ENCODE measurements around the gene CCNF. TPM values are rescaled to one million over a fixed set of nuclear protein-coding genes. Genes with fewer than 3 reads are reported as not detected.

Gene CCNF
- total RNA-seq, 1 donor from 2014 or later = 10.8 TPM

DNA sequence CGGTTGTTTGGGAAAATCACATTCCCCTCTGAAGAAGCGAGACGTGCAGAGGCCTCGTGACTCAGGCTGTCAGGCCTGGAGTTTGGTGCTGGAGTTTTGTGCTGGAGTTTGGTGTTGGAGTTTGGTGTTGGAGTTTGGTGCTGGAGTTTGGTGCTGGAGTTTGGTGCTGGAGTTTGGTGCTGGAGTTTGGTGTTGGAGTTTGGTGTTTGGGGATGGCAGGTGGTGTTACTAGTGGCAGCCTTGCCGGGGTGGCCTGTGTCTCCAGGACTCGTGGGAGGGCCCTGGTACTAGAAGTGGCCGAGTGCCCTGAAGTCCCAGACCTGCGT, 58.2 kb downstream of the CCNF start:
- DNase-seq = no peak

DNA sequence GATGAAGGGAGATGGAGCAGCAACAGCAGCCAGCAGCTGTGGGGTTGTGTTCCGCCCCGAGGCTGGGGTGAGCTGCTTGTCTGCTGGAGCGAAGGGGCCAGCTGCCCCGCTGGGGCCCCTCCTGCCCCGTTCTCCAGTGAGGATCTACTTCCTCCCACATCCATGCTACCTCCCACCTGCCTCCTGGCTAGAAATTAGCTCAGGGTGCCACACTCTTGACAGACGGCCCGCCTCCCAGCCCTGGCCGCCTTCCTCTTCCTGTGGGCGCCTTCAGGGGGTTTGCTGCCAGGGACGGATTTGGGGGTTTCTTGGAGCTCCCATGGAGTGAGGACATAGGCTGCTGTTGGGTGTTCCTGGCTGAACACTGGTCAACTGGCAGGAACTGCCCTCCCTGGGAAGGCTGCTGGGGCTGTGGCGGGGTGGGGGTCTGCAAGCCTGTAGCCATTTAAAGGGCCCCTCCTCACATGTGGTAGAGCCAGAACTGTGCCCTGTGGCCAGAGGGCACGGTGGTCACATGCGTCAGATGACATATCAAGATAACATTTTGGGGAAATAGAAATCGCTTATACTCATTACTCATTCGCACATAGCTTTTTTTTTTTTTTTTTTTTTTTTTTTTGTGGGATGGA, 58.8 kb downstream of the CCNF start:
- DNase-seq = no peak

- no peak for DNase-seq
Observed at GRCh38 chr16:2489581-2489980, 60.3 kb downstream of the CCNF start.

- DNase-seq = no peak
Observed at GRCh38 chr16:2490190-2491105, 61.2 kb downstream of the CCNF start.

- no peak for DNase-seq
Observed at GRCh38 chr16:2492292-2492691, 63.0 kb downstream of the CCNF start.

DNA sequence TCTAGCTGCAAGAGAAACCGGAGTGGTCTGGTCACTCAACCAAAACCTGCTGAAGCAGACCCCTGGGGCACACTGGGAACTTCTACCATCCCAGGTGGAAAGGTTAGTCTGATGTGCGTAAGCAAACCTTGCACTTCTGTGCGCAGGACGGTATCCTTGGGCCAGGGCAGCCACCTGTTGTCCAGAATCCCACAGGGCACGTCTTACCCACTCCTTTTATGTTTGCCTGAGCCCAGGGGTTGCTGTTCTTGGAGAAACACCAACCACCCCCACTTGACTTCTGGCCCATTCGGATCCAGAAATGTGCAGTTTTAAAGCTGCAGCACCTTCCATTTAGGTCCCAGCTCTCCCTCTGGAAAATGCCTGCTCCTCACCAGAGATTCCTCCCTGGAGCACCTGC, 64.4 kb downstream of the CCNF start:
- no peak for DNase-seq

DNA sequence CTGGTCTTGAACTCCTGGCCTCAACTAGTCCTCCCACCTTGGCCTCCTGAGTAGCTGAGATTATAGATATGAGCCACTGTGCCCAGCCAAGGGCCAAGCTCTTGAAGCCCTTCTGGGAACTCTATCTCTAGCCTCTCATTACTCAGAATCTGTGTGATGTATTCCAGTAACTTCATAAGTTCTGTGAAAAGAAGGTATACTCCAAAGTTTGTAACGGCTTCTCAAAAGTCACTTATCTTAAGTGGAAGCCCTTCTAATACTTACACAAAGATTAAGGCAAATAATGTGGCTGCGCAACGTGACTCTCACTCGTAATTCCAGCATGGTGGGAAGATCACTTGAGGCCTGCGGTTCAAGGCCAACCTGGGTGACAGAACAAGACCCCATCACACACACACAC, 65.4 kb downstream of the CCNF start:
- no peak for DNase-seq

- DNase-seq = no peak
Observed at GRCh38 chr16:2495041-2495440, 65.8 kb downstream of the CCNF start.

- no peak for DNase-seq
Observed at GRCh38 chr16:2496223-2497115, 67.2 kb downstream of the CCNF start.

DNA sequence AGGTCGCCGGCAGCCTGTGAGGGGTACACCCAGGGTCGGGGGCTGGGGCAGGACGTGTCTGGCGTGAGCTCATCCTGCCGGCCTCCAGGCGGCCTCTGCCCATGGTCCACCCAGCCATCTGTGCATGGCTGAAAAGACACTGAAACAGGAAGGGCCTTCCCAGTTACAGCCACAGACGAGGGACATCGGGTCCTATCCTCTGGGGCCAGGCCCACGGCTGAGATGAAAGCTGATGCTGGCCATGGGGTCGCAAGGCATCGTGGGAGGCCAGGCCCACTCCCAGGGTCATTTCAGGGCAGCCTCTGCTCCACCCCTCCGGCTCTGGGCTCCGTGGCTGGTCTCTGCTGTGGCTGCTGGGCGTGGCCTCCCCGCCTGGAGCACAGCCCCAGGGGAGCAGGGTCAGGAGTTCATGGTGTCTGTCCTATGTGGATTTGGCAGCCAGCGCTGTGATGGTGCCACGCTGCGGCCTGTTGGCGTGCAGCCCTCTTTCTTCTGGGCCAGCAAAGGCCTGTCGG, 67.9 kb downstream of the CCNF start:
- DNase-seq = no peak

- no peak for DNase-seq
Observed at GRCh38 chr16:2497695-2498484, 68.6 kb downstream of the CCNF start.

- no peak for DNase-seq
Observed at GRCh38 chr16:2498531-2499253, 69.4 kb downstream of the CCNF start.

DNA sequence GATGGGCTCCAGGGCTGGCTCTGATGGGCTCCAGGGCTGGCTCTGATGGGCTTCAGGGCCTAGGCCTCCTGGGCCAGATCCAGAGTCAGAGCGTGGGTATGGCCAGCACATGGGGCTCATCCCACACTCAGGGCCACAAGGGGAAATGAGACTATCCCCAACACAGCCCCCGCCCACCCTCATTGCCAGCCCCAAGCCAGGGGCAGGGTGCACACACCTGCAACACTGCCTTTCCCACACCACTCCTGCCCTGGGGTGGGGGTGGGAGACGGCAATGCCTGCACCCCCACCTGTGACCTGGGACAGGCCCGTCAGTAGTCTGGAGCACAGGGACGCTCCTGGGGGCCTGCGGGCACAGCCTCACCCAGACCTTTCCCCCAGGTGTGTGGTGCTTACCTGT, 70.2 kb downstream of the CCNF start:
- no peak for DNase-seq

- no peak for DNase-seq
Observed at GRCh38 chr16:2499890-2500429, 70.7 kb downstream of the CCNF start.

DNA sequence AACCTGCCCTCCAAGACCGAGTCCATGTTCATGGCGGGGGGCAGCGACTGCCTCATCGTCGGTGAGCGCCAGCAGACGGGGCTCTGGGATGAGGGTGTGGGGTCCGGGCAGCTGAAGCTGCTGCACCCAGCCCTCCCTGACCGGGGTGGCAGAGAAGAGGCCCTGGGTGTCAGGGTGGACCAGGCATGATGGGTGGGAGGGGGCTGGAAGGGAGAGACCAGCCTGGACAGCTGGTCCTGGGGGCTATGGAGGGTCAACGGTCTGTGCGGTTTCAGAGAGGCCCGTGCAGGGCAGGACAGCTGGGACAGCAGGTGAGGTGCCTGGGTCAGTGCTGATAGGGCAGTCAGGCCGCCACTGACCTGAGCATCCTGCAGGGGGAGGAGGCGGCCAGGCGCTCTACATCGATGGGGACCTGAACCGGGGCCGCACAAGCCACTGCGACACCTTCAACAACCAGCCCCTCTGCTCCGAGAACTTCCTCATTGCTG, 71.2 kb downstream of the CCNF start:
- DNase-seq = no peak

DNA sequence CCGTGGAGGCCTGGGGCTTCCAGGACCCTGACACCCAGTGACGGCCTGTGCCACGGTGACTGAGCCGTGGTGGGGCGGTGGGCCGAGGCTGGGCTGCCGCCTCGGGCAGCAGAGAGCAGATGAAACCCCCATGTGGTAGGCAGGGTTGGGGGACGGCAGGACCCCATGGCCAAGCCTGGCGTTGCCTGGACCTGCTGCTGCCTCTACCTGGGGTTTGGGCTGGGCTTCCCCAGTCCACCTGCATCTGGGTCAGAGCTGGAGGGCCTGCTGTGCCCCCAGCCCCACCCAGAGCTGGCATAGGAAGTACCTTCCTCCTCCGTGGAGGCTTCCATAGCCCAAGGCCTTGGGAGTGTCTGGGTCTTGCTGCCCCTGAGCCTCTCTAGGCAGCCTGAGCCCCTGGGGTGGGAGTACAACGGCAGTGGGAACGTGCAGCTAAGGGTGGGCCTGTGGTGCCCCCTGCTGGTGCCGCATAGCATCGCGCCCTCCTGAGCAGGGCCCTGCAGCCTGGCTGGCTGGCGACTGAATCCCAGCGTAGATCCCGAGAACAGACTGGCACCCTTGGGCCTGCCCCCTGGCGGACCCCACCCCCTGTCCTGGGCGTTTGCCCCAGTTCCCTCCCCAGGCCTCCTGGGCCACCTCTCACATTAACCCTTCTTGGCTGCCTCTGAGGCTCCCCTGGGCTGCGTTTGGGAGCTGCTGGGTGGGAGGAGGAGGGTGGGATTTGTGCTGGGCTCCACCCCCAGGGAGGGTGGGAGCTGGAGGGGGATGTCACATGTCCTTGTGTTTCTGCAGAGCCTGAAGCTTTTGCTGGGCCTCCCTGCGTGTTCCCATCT, 71.9 kb downstream of the CCNF start:
- peak; percentile 89 for DNase-seq

GRCh38 chr16:2501946-2502895, 73.0 kb downstream of the CCNF start:
- no peak for DNase-seq

GRCh38 chr16:2505695-2506094, 76.4 kb downstream of the CCNF start:
- DNase-seq = no peak
